Endometrial microvascular endothelial cells (primary cell): ENCODE data around the gene TPBG. TPM values are rescaled to one million over a fixed set of nuclear protein-coding genes. Genes with fewer than 3 reads are reported as not detected.

Experiments used
- total RNA-seq: library from RNA; depleted of rRNA; stranded (reverse); fragments of >200 nt; gene quantifications from one replicate; pipeline ENCODE4 v1.2.3, GENCODE V29; 2015; ENCODE audit errors: inconsistent ontology term

TPBG gene
- total RNA-seq, 1 donor from 2014 or later: 11.1 TPM

Other genes with a start within 250 kb of the TPBG start
- 30.0 TPM for gene IBTK, start 116.1 kb upstream of the TPBG start, total RNA-seq